ENCODE measurements around the gene OTULIN.

- TF ChIP-seq POLR2A (IDR thresholded peaks at IDR 0.05) = no peak
- TF ChIP-seq, protein P1, sequence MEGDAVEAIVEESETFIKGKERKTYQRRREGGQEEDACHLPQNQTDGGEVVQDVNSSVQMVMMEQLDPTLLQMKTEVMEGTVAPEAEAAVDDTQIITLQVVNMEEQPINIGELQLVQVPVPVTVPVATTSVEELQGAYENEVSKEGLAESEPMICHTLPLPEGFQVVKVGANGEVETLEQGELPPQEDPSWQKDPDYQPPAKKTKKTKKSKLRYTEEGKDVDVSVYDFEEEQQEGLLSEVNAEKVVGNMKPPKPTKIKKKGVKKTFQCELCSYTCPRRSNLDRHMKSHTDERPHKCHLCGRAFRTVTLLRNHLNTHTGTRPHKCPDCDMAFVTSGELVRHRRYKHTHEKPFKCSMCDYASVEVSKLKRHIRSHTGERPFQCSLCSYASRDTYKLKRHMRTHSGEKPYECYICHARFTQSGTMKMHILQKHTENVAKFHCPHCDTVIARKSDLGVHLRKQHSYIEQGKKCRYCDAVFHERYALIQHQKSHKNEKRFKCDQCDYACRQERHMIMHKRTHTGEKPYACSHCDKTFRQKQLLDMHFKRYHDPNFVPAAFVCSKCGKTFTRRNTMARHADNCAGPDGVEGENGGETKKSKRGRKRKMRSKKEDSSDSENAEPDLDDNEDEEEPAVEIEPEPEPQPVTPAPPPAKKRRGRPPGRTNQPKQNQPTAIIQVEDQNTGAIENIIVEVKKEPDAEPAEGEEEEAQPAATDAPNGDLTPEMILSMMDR (IDR thresholded peaks at IDR 0.05) = no peak
Measured at GRCh38 chr5:14681236-14681752, 16.8 kb downstream of the OTULIN start.

Data from uterus (tissue), 2 donors.